Activated T-cell treated with anti-CD3 and anti-CD28 coated beads, Interleukin-2, amount 50 U/mL, for 24 hours (primary cell): ENCODE results near the gene CEP70.
"Not testable (repeated sequence)": the region's sequence is repeated elsewhere in the genome, so short reads cannot be mapped to it uniquely, and the experiment has no call there.

Experiments
- DNase-seq: peaks from one replicate; pipeline ENCODE4 v3.0.0-alpha.2; 2020
- H3K27ac Mint-ChIP-seq: 2 replicates; pipeline ENCODE4 v1.8.0; 2020; ENCODE audit warnings: mild to moderate bottlenecking, mixed read lengths
- H3K27me3 Mint-ChIP-seq: 2 replicates; pipeline ENCODE4 v1.8.0; 2020; ENCODE audit warnings: mixed read lengths
- H3K36me3 Mint-ChIP-seq: 2 replicates; pipeline ENCODE4 v1.8.0; 2020; ENCODE audit warnings: low read depth, mixed read lengths
- H3K4me1 Mint-ChIP-seq: 2 replicates; pipeline ENCODE4 v1.8.0; 2020; ENCODE audit warnings: low read depth, mixed read lengths
- H3K4me3 Mint-ChIP-seq: 2 replicates; pipeline ENCODE4 v1.8.0; 2020; ENCODE audit warnings: mild to moderate bottlenecking, moderate library complexity, mixed read lengths
- H3K9me3 Mint-ChIP-seq: 2 replicates; pipeline ENCODE4 v1.8.0; 2020; ENCODE audit warnings: mixed read lengths

CEP70 gene

GRCh38 chr3:138567403-138567802 is 26.7 kb downstream of the CEP70 start:
- no peak overlapping the region for H3K27ac Mint-ChIP-seq
- H3K9me3 Mint-ChIP-seq: no peaks in the 10 kb centered on the region
- H3K4me3 Mint-ChIP-seq: no peak overlapping the region
- DNase-seq: no peak
- no peaks in the 10 kb centered on the region for H3K27me3 Mint-ChIP-seq
- peaks cover 8% of the 10 kb centered on the region for H3K4me1 Mint-ChIP-seq
- H3K36me3 Mint-ChIP-seq: peaks cover 43% of the 10 kb centered on the region

- H3K4me3 Mint-ChIP-seq, H3K27me3 Mint-ChIP-seq, DNase-seq, H3K9me3 Mint-ChIP-seq, H3K4me1 Mint-ChIP-seq, H3K27ac Mint-ChIP-seq: not testable (repeated sequence)
- peaks cover 49% of the 10 kb centered on the region for H3K36me3 Mint-ChIP-seq
These were observed 27.8 kb downstream of the CEP70 start for GRCh38 chr3:138566293-138566692.

DNA sequence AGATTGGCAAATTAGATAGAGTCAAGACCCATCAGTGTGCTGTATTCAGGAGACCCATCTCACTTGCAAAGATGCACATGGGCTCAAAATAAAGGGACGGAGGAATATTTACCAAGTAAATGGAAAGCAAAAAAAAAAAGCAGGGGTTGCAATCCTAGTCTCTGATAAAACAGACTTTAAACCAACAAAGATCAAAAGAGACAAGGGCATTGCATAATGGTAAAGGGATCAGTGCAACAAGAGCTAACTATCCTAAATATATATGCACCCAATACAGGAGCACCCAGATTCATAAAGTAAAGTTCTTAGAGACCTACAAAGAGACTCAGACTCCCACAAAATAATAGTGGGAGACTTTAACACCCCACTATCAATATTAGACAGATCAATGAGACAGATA is 31.2 kb downstream of the CEP70 start:
- not testable (repeated sequence) for DNase-seq, H3K4me1 Mint-ChIP-seq, H3K27me3 Mint-ChIP-seq, H3K4me3 Mint-ChIP-seq, H3K27ac Mint-ChIP-seq
- Mint-ChIP-seq H3K36me3 (peaks cover 74% of the 10 kb centered on the region), H3K9me3 (peaks cover 17% of the 10 kb centered on the region)

DNA sequence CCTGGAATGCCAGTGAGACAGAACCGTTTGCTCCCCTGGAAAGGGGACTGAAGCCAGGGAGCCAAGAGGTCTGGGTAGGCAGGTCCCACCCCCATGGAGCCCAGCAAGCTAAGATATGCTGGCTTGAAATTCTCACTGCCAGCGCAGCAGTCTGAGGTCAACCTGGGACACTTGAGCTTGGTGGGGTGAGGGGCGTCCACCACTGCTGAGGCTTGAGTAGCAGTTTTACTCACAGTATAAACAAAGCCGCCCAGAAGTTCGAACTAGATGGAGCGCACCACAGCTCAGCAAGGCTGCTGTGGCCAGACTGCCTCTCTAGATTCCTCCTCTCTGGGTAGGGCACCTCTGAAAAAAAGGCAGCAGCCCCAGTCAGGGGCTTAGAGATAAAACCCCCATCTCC is 33.6 kb downstream of the CEP70 start:
- Mint-ChIP-seq H3K27ac (no peak overlapping the region), H3K4me3 (no peak overlapping the region), H3K4me1 (no peaks in the 10 kb centered on the region), H3K36me3 (peaks cover 86% of the 10 kb centered on the region), H3K9me3 (peaks cover 27% of the 10 kb centered on the region), H3K27me3 (no peaks in the 10 kb centered on the region)
- DNase-seq: no peak

DNA sequence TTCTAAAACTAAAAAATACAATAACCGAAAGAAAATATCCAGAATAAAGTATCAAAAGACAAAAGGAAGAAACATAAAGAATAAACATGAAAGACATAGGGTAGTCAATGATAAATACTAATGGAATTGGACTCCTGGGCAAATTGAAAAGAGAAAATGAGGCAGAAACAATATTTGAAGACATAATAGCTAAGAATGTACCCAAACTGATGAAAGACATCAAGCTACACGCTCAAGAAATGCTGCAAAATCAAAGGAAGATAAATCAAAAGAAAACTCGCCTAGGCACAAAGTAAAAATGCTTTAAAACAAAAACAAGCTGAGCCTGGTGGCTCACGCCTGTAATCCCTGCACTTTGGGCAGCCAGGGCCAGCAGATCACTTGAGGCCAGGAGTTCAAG is 34.9 kb downstream of the CEP70 start:
- no peak for DNase-seq
- Mint-ChIP-seq H3K4me3 (no peak overlapping the region), H3K27me3 (no peaks in the 10 kb centered on the region), H3K36me3 (peaks cover 93% of the 10 kb centered on the region), H3K9me3 (peaks cover 32% of the 10 kb centered on the region), H3K4me1 (no peaks in the 10 kb centered on the region), H3K27ac (no peak overlapping the region)

DNA sequence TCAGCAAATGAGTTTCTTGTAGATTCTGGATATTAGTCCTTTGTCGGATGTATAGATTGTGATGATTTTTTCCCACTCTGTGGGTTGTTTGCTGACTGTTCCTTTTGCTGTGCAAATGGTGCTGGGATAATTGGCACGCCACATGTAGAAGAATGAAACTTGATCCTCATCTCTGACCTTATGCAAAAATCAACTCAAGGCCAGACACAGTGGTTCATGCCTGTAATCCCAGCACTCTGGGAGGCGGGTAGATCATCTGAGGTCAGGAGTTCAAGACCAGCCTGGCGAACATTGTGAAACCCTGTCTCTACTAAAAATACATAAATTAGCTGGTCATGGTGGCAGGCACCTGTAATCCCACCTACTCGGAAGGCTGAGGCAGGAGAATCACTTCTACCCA is 39.3 kb downstream of the CEP70 start:
- H3K27ac Mint-ChIP-seq, H3K4me1 Mint-ChIP-seq, DNase-seq, H3K27me3 Mint-ChIP-seq, H3K4me3 Mint-ChIP-seq: not testable (repeated sequence)
- peaks cover 92% of the 10 kb centered on the region for H3K36me3 Mint-ChIP-seq
- peaks cover 52% of the 10 kb centered on the region for H3K9me3 Mint-ChIP-seq

GRCh38 chr3:138550958-138551357 is 43.1 kb downstream of the CEP70 start:
- H3K4me3 Mint-ChIP-seq, H3K4me1 Mint-ChIP-seq, H3K27ac Mint-ChIP-seq, H3K27me3 Mint-ChIP-seq, DNase-seq: not testable (repeated sequence)
- Mint-ChIP-seq H3K9me3 (peaks cover 56% of the 10 kb centered on the region), H3K36me3 (peaks cover 95% of the 10 kb centered on the region)

- peaks cover 59% of the 10 kb centered on the region for H3K9me3 Mint-ChIP-seq
These were observed 44.7 kb downstream of the CEP70 start for GRCh38 chr3:138549179-138549977.

GRCh38 chr3:138547342-138547975 is 46.6 kb downstream of the CEP70 start:
- Mint-ChIP-seq H3K9me3 (peaks cover 58% of the 10 kb centered on the region), H3K36me3 (peaks cover 98% of the 10 kb centered on the region), H3K27ac (no peak overlapping the region), H3K4me3 (no peak overlapping the region), H3K4me1 (peaks cover under 1% of the 10 kb centered on the region), H3K27me3 (no peaks in the 10 kb centered on the region)
- no peak for DNase-seq

More at GRCh38 chr3:138549179-138549977, 44.7 kb downstream of the CEP70 start:
- Mint-ChIP-seq H3K36me3 (peaks cover 95% of the 10 kb centered on the region), H3K27ac (no peak overlapping the region), H3K4me3 (no peak overlapping the region), H3K4me1 (peaks cover 5% of the 10 kb centered on the region), H3K27me3 (no peaks in the 10 kb centered on the region)
- DNase-seq: no peak

- Mint-ChIP-seq H3K4me3 (no peak overlapping the region), H3K9me3 (peaks cover 52% of the 10 kb centered on the region), H3K36me3 (peaks cover 98% of the 10 kb centered on the region), H3K27me3 (no peaks in the 10 kb centered on the region), H3K27ac (no peak overlapping the region), H3K4me1 (no peaks in the 10 kb centered on the region)
- no peak for DNase-seq
These were observed 49.5 kb downstream of the CEP70 start for GRCh38 chr3:138544546-138544945.

DNA sequence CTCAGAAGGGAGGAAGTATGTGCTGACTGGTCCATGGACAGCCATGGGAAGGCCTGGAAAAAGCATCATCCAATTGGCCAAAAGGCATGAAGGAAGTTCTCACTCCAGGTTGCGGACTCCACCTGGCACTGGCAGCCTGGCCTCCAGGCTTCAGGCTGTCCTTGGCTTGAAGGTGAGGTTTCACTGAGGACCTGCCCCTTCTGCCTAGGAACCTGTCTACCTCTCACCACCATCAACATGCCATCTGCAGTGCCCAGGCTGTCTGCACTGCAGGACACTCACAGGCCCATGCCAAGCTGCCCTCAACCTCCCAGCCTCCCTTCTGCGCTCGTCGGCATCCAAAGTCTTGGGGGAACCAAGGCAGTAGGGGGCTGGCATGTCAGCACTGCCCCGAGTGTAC is 51.1 kb downstream of the CEP70 start:
- Mint-ChIP-seq H3K4me1 (no peaks in the 10 kb centered on the region), H3K36me3 (peaks cover 96% of the 10 kb centered on the region), H3K27me3 (no peaks in the 10 kb centered on the region), H3K4me3 (no peak overlapping the region), H3K27ac (no peak overlapping the region), H3K9me3 (peaks cover 54% of the 10 kb centered on the region)
- no peak for DNase-seq

GRCh38 chr3:138539352-138539751 is 54.7 kb downstream of the CEP70 start:
- no peak for DNase-seq
- H3K4me1 Mint-ChIP-seq: no peaks in the 10 kb centered on the region
- no peak overlapping the region for H3K27ac Mint-ChIP-seq
- H3K27me3 Mint-ChIP-seq: no peaks in the 10 kb centered on the region
- H3K36me3 Mint-ChIP-seq: peaks cover 73% of the 10 kb centered on the region
- H3K9me3 Mint-ChIP-seq: peaks cover 36% of the 10 kb centered on the region
- no peak overlapping the region for H3K4me3 Mint-ChIP-seq

- H3K36me3 Mint-ChIP-seq: peaks cover 67% of the 10 kb centered on the region
- not testable (repeated sequence) for H3K4me1 Mint-ChIP-seq, H3K27ac Mint-ChIP-seq
These were observed 72.6 kb downstream of the CEP70 start for GRCh38 chr3:138521445-138521844.

DNA sequence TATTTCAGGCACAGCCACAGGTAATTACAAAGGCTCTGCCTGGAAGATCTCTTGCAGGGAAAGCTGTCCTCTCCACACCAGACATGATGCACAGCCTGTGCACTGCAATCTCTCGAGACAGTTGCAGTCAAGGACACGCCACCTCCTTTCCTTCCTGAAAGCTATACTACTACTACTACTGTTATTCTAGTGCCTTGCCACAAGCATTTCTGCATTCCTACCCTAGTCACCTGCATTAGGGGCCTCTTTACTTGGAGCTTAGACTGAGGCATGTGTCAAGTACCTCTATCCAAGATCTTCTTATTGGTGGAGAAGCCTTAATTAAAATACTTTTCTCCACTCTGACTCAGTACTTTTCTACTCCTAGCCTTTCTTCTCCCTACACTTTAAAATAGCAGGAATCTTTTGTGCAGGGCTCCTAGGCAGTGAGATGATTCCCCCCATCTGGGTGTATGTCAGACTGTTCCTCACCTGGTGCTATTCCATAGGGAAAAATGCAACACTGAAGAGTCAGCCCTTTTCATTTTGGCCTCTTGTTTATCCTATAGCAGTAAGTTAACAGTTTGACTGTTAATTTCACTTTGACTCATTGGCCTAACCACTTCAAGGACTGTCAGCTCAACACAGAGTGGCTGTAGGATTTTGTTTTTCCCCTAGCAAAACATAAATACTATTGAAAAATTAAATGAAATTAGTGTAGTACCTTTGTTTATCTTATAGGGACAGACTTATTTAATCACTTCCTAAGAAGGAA is 80.8 kb downstream of the CEP70 start:
- no peak overlapping the region for H3K27ac Mint-ChIP-seq

More at GRCh38 chr3:138521445-138521844, 72.6 kb downstream of the CEP70 start:
- H3K9me3 Mint-ChIP-seq, H3K4me3 Mint-ChIP-seq, DNase-seq, H3K27me3 Mint-ChIP-seq: not testable (repeated sequence)

DNA sequence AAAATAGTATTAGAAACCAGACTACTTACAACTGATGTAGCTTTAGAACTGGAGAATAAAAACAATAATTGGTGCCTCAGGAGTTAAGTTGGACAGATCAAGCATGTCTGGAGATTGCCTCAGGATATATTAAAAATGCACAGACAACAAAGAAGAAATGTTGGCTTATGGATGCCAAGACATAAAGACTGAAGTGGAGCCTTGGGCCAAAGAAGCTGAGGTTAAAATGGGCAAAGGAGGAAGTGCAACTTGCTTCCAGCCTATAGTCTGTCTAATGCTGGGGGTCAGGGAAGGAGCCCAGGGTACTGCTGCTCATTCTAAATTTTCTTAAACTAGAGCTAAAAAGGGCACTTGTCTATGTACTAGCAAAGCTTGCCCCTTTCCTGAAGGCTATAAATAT is 82.1 kb downstream of the CEP70 start:
- Mint-ChIP-seq H3K36me3 (peaks cover 11% of the 10 kb centered on the region), H3K4me1 (peaks cover 8% of the 10 kb centered on the region), H3K27ac (no peak overlapping the region), H3K4me3 (no peak overlapping the region), H3K9me3 (no peaks in the 10 kb centered on the region), H3K27me3 (no peaks in the 10 kb centered on the region)
- DNase-seq: no peak

More for the DNA sequence above, 80.8 kb downstream of the CEP70 start:
- no peaks in the 10 kb centered on the region for H3K27me3 Mint-ChIP-seq
- no peak for DNase-seq
- H3K9me3 Mint-ChIP-seq: no peaks in the 10 kb centered on the region
- H3K36me3 Mint-ChIP-seq: peaks cover 16% of the 10 kb centered on the region
- no peak overlapping the region for H3K4me3 Mint-ChIP-seq
- peaks cover 8% of the 10 kb centered on the region for H3K4me1 Mint-ChIP-seq
